Lung (tissue), 12 donors: Measurements from ENCODE around the gene OR10H4. TPM values are rescaled to one million over a fixed set of nuclear protein-coding genes. Genes with fewer than 3 reads are reported as not detected.
"Not testable (repeated sequence)": the region's sequence is repeated elsewhere in the genome, so short reads cannot be mapped to it uniquely, and the experiment has no call there.

Experiments
- ATAC-seq: fragments of 200-7000 bp; cut with Tn5 transposase; one replicate; pipeline ENCODE4 v1.9.1; 2020; ENCODE audit warnings: moderate number of reproducible peaks; ENCODE audit not compliant: insufficient read depth, low FRiP score
- DNase-seq, 3 donors: peaks; one replicate each; pipeline ENCODE4 v3.0.0-alpha.2; 2013 to 2017
- H3K27ac ChIP-seq, 2 donors: one replicate each; pipeline ENCODE4 v1.5.1; 2013; ENCODE audit warnings: mild to moderate bottlenecking in 2 of 2, moderate library complexity in 2 of 2, control low read depth in 1 of 2, inconsistent platforms in 1 of 2, low read depth in 1 of 2, low read length in 1 of 2
- H3K27me3 ChIP-seq, 3 donors: one replicate each; pipeline ENCODE4 v1.5.1; 2013; ENCODE audit warnings: low read length in 2 of 3; ENCODE audit not compliant: control insufficient read depth in 3 of 3, insufficient read depth in 3 of 3
- H3K36me3 ChIP-seq, 4 donors: one replicate each; pipeline ENCODE4 v1.5.1; 2013; ENCODE audit warnings: low read length in 4 of 4, mild to moderate bottlenecking in 1 of 4, moderate library complexity in 1 of 4; ENCODE audit not compliant: control insufficient read depth in 4 of 4, insufficient read depth in 4 of 4
- H3K4me1 ChIP-seq, 5 donors: one replicate each; pipeline ENCODE4 v1.5.1; 2013; ENCODE audit warnings: low read length in 5 of 5, mild to moderate bottlenecking in 2 of 5, moderate library complexity in 1 of 5; ENCODE audit not compliant: control insufficient read depth in 5 of 5, insufficient read depth in 5 of 5
- H3K4me3 ChIP-seq: one replicate; pipeline ENCODE4 v1.5.1; 2013; ENCODE audit warnings: mild to moderate bottlenecking, control low read depth, moderate library complexity
- H3K9ac ChIP-seq, 2 donors: one replicate each; pipeline ENCODE4 v1.5.1; 2013; ENCODE audit warnings: low read length in 2 of 2, control low read depth in 1 of 2; ENCODE audit not compliant: insufficient read depth in 1 of 2
- H3K9me3 ChIP-seq, 4 donors: one replicate each; pipeline ENCODE4 v1.5.1; 2013; ENCODE audit warnings: low read length in 3 of 4, mild to moderate bottlenecking in 1 of 4, moderate library complexity in 1 of 4; ENCODE audit not compliant: control insufficient read depth in 4 of 4, insufficient read depth in 3 of 4
- CTCF ChIP-seq: IDR thresholded peaks from 2 replicates; pipeline ENCODE4 v1.5.1; 2012; ENCODE audit warnings: mild to moderate bottlenecking; ENCODE audit errors: control extremely low read depth, extremely low read depth
- WGBS, 2 donors: extraction: QIAGEN DNeasy Blood & Tissue Kit; methylation state at CpG; one replicate each; pipeline ENCODE4 v1.1.7; 2013; 5-methylcytosine and 5-hydroxymethylcytosine counted together
- polyA plus RNA-seq, 2 donors: library from polyadenylated mRNA; stranded (reverse); fragments of 200-250 nt; gene quantifications; one replicate each; pipeline ENCODE4 v1.2.1, GENCODE V29; 2013
- total RNA-seq, 2 donors: library from RNA; depleted of rRNA in 1 of 2; stranded (reverse); fragments of >200 nt in 1 of 2; gene quantifications; one replicate each; pipeline ENCODE4 v1.2.1, GENCODE V29; 2014 to 2021
- donor health status: control.
- donor health status: control.
- donor health status: Bipolar disorder and iron deficiency.
- donor health status: healthy.
- donor health status: DM: yes; HTN: yes; CAD: no.

Gene OR10H4
- total and polyA plus RNA-seq, 4 donors, result not detected

- Histone ChIP-seq H3K4me3 (no peak overlapping the region), H3K36me3 (no peaks in the 10 kb centered on the region), H3K9ac (no peak overlapping the region), H3K4me1 (no peaks in the 10 kb centered on the region), H3K27ac (no peak overlapping the region), H3K27me3 (no peaks in the 10 kb centered on the region), H3K9me3 (peaks cover 0 to 2% (median 0%) of the 10 kb centered on the region in 4 donors)
- ATAC-seq, result no peak
- 56 to 75% methylated on average over 4 of the region's 4 CpGs for WGBS, 2 donors
- TF ChIP-seq CTCF, result no peak
- DNase-seq, result no peak
These were observed 26.8 kb upstream of the OR10H4 start for GRCh38 chr19:15922021-15922420.

GRCh38 chr19:15923702-15924101, 25.1 kb upstream of the OR10H4 start:
- Histone ChIP-seq H3K4me1 (no peaks in the 10 kb centered on the region), H3K9me3 (peaks cover 0 to 2% (median 0%) of the 10 kb centered on the region in 4 donors), H3K4me3 (no peak overlapping the region), H3K9ac (no peak overlapping the region), H3K27ac (no peak overlapping the region), H3K27me3 (no peaks in the 10 kb centered on the region), H3K36me3 (no peaks in the 10 kb centered on the region)
- no peak for TF ChIP-seq CTCF
- DNase-seq (no peak), ATAC-seq (no peak)
- 81 to 85% methylated on average over 8 of the region's 8 CpGs for WGBS, 2 donors

DNA sequence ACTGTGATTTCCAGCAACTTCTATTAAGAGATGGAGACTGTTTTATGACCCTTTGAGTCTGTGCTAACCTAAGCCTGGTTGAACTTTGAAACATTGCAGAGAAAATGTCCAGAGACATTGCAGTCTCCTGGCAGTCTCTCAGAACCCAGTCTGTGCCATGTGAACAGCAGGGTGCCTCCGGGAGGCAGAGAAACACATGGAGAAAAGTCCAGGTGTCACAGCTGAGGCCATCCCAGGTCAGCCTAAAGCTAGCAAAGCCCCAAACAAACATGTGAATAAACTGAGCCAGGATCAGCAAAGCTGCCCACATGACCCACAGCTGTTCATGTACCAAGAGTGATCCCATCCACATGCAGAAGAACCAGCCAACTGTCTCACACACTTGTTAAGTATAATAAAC, 22.3 kb upstream of the OR10H4 start:
- no peak for TF ChIP-seq CTCF
- Histone ChIP-seq H3K9me3 (peaks cover 0 to 2% (median 0%) of the 10 kb centered on the region in 4 donors), H3K27me3 (peaks cover 0 to 15% (median 7%) of the 10 kb centered on the region in 3 donors), H3K4me3 (no peak overlapping the region), H3K36me3 (no peaks in the 10 kb centered on the region), H3K27ac (no peak overlapping the region), H3K9ac (no peak overlapping the region), H3K4me1 (no peaks in the 10 kb centered on the region)
- DNase-seq (no peak), ATAC-seq (no peak)
- 0 to 52% methylated on average over 1 of the region's 1 CpG for WGBS, 2 donors

- ATAC-seq (no peak), DNase-seq (no peak)
- Histone ChIP-seq H3K27me3 (peaks cover 0 to 19% (median 7%) of the 10 kb centered on the region in 3 donors), H3K27ac (no peak overlapping the region), H3K4me1 (no peaks in the 10 kb centered on the region), H3K4me3 (no peak overlapping the region), H3K9ac (no peak overlapping the region), H3K36me3 (no peaks in the 10 kb centered on the region), H3K9me3 (peaks cover 0 to 2% (median 0%) of the 10 kb centered on the region in 4 donors)
- WGBS, 2 donors, result 85 to 94% methylated on average over 3 of the region's 3 CpGs
- TF ChIP-seq CTCF, result no peak
These were observed 20.5 kb upstream of the OR10H4 start for GRCh38 chr19:15928321-15928720.

DNA sequence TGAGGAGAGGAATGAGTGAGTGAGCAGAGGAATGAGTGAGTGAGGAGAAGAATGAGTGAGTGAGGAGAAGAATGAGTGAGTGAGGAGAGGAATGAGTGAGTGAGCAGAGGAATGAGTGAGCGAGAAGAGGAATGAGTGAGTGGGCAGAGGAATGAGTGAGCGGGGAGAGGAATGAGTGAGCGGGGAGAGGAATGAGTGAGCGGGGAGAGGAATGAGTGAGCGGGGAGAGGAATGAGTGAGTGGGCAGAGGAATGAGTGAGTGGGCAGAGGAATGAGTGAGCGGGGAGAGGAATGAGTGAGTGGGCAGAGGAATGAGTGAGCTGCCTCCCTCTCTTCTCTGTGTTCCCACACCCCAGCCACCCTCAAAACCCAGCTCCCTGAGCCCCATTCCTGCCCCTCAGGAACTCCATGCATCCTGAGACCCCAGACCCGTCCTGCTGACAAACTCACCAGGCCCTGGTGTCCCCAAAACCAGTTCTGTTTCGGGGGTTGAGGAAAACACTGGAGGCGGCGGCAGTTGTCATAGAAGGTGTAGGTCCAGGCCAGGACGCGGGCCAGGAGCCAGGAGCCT, 15.0 kb upstream of the OR10H4 start:
- not testable (repeated sequence) for H3K9ac ChIP-seq, H3K27ac ChIP-seq, DNase-seq, H3K4me1 ChIP-seq, H3K4me3 ChIP-seq, ATAC-seq, H3K36me3 ChIP-seq
- WGBS, 2 donors, result 52 to 81% methylated on average over 12 of the region's 12 CpGs
- peaks cover 0 to 12% (median 0%) of the 10 kb centered on the region in 4 donors for H3K9me3 ChIP-seq
- H3K27me3 ChIP-seq, result peaks cover 0 to 41% (median 21%) of the 10 kb centered on the region in 3 donors
